NCI-H2196 treated with DMSO at 0.1 percent for 48 hours (cell line): ENCODE measurements around the gene CYB5D1.

ENCODE experiments used
- DNase-seq: peaks from one replicate; lab custom pipeline; 2025; ENCODE audit not compliant: unreplicated experiment; lab: John Stamatoyannopoulos, UW

Gene CYB5D1

GRCh38 chr17:7885367-7886226 is 27.8 kb downstream of the CYB5D1 start:
- no peak for DNase-seq

DNA sequence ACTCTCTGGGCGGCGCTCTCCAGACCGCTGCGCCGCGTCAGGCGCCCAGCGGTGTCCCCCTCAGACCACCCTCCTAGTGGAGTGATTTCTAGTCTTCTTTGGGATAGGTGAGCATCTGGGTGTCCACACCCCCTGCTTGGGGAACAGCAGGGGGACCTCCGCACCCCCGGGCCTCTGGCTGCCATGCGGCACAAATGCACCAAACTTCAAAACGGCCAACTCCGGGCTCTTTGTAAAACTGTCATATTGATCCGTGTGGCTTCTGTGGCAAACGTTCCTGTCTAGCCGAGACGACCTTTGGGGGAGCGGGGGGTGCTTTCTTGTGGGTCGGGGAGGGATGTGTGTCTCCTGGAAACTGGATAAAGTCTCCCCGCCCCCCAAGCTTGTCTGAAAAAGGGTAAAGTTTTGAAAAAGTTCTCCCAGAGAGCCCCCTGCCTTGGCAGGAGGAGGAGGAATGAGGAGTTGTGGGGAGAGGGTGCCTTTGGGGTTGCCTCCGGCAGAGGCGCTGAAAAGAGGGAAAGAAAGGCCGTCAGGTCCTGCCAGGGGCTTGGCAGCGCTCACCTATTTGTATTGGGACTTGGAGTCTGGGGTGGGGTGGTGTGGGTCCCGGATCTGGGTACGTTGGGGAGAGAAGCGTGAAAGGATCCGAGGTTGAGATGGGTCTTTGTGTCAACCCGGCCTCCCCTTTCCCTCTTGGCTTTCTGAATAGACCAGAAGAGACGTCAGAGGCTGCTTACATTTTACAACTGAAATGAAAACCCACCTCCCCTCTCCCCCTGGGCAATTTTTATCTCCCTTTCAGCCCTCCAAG is 28.6 kb downstream of the CYB5D1 start:
- no peak for DNase-seq

GRCh38 chr17:7887038-7887481 is 29.3 kb downstream of the CYB5D1 start:
- peak; percentile 68 for DNase-seq

DNA sequence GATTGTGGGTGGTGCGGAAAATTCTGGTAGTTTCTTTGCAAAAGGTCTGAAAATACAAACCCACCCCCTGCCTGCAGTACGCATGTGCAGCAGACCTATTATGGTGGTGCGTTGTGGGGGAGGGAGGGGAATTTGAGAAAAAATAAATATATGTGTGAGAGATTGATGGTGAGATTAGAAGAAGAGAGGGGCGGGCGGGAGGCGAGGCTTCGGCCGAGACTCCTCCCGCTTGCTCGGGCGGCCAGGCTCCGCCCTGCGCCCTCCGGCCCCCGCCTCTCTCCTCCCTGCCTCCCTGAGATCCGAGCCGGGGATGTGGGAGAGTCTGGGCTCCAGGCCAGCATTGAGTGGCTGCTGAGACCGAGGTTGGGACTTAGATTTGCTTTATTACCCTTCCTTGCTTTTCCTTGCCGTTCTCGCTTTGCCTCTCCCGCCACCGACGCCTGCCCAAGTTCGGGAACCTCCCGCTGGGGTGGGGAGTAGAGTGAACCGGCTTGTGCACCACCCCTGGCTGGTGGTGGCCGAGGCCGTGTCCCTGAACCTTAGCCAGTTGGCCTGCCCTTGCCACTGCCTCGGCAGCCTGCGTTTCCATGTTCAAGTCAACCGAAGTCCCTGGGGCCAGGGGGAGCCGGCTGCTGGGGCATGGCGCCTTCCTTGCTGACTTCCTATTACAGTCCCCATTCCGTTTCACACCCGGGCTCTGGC is 29.8 kb downstream of the CYB5D1 start:
- peak; percentile 73 for DNase-seq

GRCh38 chr17:7888184-7888920 is 30.5 kb downstream of the CYB5D1 start, which contains the start of gene CHD3:
Gene CHD3 (plus strand): TSS chr17:7888789. CDS start chr17:7889001, 212 bp downstream.
- no peak for DNase-seq

- DNase-seq: peak; percentile 79
These were observed 31.6 kb downstream of the CYB5D1 start for GRCh38 chr17:7889166-7889955.

- no peak for DNase-seq
These were observed 35.5 kb downstream of the CYB5D1 start for GRCh38 chr17:7893187-7893880.

- no peak for DNase-seq
These were observed 36.4 kb downstream of the CYB5D1 start for GRCh38 chr17:7894226-7894625.

GRCh38 chr17:7894866-7895265 is 37.1 kb downstream of the CYB5D1 start:
- DNase-seq: no peak

- DNase-seq: no peak
These were observed 39.3 kb downstream of the CYB5D1 start for GRCh38 chr17:7897090-7897489.

- DNase-seq: no peak
These were observed 40.0 kb downstream of the CYB5D1 start for GRCh38 chr17:7897773-7898172.

DNA sequence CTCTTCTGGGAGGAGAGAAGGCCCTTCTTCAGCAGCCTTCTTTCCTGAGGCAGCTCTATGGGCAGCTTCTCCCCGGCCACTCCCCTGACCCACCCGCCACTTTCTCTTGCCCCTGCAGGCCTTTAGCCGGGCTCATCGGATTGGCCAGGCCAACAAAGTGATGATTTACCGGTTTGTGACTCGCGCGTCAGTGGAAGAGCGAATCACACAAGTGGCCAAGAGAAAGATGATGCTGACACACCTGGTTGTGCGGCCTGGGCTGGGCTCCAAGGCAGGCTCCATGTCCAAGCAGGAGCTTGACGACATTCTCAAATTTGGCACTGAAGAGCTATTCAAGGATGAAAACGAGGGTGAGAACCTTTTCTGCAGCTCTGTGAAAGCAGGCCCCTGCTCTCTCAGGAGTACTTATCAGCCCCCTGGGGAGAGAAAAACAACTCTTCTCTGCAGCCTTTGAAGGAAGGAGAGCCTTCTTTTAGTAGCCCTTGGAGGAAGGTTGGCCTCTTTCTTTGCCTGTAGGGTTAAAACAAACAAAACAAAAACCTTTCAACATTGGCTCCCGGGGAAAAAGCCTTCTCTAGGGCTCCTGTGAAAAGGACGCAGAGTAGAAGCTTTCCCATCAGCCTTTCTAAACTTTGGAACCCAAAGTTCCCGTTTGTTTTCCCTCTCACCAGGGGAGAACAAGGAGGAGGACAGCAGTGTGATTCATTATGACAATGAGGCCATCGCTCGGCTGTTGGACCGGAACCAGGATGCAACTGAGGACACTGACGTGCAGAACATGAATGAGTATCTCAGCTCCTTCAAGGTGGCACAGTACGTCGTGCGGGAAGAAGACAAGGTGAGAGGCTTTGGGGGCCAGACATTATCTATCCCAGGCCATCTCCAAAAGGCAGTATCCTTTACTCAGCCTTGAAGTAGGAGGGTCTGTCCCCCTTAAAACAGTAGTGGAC is 45.6 kb downstream of the CYB5D1 start:
- DNase-seq: no peak

- DNase-seq: no peak
These were observed 51.3 kb downstream of the CYB5D1 start for GRCh38 chr17:7909089-7909488.

- DNase-seq: no peak
These were observed 52.5 kb downstream of the CYB5D1 start for GRCh38 chr17:7910281-7910680.

- no peak for DNase-seq
These were observed 52.9 kb downstream of the CYB5D1 start for GRCh38 chr17:7910711-7911110.

DNA sequence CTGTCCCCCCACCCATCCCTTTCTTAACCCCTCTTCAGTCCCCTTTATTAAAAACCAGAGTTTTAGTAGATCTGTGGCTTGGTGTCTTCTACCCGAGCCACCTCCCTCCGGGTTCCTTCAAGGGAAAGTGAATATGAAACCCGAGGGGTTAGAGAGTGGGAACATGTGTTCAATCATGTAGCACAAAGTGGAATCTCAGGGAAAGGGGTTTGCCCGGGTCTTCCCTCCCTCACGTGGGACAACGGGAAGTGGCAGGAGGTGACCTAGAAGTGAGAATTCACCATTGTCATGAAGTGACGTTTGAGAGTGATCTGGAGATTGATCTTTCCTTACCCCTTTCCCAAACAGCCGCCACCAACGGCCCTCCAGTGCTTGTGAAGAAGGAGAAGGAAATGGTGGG is 53.3 kb downstream of the CYB5D1 start:
- no peak for DNase-seq
